ELF-1 (cell line): ENCODE results near the gene ZBTB8OS.
"Not testable (repeated sequence)": the region's sequence is repeated elsewhere in the genome, so short reads cannot be mapped to it uniquely, and the experiment has no call there.

Source experiments
- DNase-seq: peaks from one replicate; pipeline ENCODE4 v3.0.0-alpha.2; 2016; ENCODE audit warnings: low read depth, low spot score

Gene ZBTB8OS

DNA sequence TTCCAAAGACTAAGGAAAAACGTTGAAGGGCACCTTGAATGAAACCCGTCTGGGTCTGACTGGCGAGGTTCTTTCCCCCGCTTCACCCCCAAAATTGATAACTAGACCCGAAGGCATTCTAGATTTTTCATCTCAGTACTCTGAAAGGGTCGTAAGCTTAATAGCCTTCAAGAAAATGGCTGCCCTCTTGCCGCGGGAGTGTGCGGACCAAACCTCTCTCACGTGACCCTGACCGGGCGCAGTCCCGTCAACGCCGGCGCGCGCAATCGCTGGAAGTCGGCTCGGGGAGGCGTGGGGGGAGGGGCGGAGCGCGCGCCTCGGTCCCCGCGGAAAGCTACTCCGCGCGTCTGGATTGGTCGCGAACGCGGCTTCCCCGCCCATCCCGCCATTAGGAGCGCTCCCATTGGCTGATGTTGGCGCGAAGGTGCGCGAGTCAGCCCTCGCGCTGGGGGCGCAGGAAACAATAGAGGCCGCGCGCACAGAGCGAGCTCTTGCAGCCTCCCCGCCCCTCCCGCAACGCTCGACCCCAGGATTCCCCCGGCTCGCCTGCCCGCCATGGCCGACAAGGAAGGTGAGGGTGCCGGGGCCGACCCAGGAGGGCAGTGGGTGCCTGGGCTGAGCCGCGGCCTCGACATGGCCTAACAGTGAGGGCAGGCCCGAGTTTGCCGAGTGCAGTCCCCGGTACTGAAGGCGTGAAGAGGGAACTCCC, 556 bp upstream of the ZBTB8OS start, which contains the start of gene RBBP4:
Gene RBBP4, plus strand, starts transcription at position 457 of the 709 bp plus-strand sequence. Its CDS starts 99 bp downstream, at position 556.
- peak; percentile 99 for DNase-seq

DNA sequence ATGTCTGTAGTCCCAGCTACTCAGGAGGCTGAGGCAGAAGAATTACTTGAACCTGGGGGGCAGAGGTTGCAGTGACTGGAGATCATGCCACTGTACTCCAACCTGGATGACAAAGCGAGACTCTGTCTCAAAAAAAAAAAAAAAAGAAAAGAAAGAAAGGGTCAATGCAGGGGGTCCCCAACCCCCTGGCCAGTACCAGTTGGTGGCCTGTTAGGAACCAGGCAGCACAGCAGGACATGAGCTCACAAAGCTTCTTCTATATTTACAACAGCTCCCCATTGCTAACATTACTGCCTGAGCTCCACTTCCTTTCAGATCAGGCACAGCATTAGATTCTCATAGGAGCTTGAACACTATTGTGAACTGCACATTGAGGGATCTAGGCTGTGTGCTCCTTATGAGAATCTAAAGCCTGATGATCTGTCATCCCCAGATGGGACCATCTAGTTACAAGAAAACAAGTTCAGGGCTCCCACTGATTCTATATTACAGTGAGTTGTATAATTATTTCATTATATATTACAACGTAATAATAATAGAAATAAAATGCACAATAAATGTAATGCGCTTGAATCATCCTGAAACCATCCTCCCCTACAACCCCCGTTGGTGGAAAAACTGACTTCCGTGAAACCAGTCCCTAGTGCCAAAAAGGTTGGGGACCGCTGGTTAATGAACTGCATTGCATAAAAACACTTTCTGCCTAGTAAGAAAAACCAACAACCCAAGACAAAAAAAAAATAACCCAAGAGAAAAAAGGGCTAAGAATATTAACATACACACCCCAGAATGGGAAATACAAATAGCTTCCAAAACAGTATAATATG, 2.8 kb downstream of the ZBTB8OS start:
- DNase-seq = no peak

DNA sequence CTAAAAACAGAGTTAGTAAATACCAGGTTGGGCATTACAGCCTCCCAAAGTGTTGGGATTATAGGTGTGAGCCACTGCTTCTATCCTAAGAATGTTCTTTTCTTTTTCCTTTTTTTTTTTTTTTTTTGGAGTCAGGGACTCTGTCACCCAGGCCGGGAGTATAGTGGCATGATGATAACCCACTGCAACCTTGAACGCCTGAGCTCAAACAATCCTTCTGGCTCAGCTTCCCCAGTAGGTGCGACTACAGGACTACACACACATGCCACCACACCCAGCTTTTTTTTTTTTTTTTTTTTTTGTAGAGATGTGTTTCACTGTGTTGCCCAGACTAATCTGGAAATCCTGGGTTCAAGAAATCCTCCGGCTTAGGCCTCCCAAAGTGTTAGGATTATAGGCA, 5.9 kb downstream of the ZBTB8OS start:
- DNase-seq = no peak

DNA sequence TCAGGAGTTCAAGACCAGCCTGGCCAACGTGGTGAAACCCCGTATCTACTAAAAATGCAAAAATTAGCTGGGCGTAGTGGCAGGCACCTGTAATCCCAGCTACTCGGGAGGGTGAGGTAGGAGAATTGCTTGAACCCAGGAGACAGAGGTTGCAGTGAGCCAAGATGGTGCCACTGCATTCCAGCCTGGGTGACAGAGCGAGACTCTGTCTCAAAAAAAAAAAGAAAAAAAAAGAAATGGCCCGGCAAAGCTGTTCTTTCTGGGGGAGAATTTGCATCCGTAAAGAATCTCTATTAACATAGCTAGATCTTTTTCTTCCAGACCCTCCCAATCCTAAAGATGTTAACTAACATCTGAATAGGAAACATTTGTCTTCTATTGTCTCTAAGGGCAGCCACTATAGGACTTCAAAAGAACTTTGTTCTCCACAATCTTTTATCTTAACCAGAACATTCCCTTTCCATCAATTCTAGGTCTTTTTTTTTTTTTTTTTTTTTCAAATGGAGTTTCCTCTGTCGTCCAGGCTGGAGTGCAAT, 8.0 kb downstream of the ZBTB8OS start:
- DNase-seq = peak; percentile 42

DNA sequence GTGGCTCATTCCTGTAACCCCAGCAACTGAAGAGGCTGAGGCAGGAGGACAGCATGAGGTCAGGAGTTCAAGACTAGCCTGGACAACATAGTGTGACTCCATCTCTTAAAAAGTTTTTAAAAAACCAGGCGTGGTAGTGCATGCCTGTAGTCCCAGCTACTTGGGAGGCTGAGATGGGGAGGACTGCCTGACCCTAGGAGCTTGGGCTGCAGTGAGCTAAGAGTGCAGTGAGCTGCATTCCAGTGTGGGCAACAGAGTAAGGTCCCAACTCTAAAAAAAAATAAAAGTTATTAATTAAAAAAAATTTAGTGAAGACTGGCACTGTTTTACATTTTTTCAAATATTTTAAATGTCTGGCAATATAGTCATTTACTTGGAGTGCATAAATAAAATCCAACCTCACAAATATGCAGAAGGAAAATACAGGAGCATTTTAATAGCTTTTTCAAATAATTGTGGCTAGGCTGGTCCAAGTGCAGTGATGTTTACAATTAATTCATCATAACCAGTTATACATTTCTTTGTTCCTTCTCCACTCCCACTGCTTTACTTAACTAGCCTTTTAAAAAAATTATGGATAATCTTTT, 10.8 kb downstream of the ZBTB8OS start:
- no peak for DNase-seq

DNA sequence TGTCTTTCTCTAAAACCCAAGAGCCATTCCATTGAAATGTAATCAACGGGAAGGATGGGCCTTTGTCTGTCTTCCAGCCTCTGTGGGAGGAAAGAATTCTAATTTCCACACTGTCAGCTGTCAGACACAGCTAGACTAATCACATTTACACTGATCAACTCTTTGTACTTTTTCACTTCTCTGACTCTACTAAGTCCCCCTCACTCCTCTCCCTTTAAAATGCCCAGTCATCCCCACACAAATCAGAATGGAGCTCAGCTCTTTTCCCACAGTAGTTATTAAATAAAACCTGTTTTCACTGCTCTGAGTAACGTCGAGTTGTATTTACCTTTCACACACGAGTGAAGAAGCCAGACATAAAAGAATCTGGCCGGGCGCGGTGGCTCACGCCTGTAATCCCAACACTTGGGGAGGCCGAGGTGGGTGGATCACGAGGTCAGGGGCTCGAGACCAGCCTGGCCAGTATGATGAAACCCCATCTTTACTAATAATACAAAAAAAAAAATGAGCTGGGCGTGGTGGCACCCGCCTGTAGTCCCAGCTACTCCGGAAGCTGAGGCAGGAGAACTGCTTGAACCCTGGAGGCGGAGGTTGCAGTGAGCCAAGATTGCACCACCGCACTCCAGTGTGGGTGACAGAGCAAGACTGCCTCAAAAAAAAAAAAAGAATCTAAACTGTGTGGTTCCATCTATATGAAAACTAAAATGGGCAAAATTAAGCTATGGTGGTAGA, 13.3 kb downstream of the ZBTB8OS start:
- DNase-seq = no peak

DNA sequence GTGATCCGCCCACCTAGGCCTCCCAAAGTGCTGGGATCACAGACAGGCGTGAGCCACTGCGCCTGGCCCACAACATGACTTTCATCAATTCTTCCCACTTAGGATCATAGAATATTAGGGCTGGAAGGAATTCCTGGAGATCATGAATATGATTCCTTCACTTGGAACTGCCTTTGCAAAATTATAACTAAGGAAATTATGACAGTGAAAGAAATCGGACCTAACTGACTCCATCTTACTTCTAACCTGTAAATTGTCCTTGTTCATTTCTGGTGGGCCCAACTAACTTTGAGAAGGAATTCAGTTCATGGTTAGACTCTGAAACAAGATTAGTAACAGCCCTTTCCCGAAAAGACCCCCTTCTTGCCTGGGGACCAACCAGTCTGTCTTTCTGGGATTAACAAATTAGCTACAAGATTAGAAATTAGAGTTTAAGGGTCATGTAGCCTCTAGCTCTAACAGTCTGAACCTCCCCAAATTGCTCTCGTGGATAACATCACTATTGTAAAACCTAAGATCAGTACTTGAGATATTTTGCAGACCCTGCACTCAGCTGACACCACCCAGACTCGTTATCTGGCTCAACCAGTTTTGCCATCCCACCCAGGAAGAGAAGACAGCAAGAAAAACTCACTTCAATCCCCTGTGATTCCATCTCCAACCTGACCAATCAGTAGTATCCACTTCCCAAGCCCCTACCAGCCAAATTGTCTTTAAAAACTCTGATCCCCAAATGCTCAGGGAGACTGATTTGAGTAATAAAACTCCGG, 14.7 kb downstream of the ZBTB8OS start:
- peak; percentile 51 for DNase-seq

DNA sequence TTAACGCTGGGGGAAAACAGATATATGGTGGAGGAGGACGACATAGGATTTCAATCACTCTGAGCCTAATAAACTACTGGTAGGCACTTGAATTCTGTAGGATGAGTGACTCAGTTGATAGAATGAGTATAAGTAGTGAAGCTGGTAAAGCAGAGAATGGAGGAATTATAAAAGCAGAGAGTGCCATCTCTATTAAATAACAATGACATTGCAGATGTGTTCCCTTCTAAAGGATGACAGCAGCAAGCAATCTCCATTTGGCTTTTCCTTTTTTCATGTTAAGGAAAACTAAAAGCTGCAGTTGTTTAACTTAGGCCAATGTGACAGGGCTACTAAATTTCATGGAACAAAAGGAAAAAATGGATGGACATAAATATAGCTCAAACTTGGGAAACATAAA, 17.5 kb downstream of the ZBTB8OS start:
- DNase-seq = no peak

DNA sequence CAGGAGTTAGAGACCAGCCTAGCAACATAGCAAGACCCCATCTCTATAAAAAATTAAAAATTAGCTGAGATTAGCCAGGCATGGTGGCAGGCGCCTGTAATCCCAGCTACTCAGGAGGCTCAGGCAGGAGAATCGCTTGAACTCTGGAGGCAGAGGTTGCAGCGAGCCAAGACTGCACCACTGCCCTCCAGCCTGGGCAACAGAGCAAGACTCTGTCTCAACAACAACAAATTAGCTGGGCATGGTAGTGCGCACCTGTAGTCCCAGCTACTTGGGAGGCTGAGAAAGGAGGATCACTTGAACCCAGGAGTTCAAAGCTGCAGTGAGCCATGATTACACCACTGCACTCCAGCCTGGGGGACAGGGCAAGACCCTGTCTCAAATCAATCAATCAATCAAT, 20.2 kb downstream of the ZBTB8OS start:
- not testable (repeated sequence) for DNase-seq

DNA sequence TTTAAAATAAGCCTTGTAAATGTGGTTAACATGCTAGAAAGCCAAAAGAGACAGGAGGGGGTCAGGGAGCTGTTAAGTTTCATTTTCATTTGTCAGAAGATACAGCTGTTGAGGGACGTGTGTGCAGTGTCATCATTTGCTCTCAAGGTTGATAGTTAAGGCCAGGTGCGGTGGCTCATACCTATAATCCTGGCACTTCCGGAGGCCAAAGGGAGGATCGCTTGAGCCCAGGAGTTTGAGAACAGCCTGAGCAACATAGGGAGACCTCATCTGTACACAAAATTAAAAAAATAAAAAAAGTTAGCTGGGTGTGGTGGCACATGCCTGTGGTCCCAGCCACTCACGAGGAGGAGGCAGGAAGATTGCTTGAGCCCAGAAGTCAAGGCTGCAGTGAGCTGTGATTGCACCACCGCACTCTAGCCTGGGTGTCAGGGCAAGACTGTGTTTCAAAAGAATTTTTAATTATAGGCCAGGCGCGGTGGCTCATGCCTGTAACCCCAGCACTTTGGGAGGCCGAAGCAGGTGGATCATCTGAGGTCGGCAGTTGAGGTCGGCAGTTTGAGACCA, 22.7 kb downstream of the ZBTB8OS start:
- DNase-seq = no peak

DNA sequence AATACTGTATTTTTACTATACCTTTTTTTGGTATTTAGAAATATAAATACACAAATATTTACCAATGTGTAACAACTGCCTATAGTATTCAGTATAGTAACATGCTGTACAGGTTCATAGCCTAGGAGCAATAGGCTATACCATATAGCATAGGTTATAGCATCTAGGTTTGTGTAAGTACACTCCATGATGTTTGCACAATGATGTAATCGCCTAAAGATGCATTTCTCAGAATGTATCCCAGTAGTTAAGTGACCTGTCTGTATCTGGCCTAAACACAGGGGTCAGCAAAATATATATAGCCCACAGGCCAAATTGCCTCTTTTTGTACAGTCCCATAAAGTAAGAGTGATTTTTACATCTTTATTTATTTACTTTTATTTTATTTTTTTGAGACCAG, 24.2 kb downstream of the ZBTB8OS start:
- no peak for DNase-seq

DNA sequence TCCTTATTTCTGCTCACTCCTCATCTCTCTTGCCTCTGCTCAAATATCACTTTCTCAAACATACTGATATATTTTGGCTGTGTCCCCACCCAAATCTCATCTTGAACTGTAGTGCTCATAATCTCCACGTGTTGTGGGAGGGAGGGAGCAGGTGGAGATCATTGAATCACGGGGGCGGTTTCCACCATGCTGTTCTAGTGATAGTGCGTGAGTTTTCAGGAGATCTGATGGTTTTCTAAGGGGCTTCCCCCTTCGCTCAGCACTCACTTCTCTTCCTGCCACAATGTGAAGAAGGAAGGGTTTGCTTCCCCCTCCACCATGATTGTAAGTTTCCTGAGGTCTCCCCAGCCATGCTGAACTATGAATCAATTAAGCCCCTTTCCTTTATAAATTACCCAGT, 26.6 kb downstream of the ZBTB8OS start:
- no peak for DNase-seq

DNA sequence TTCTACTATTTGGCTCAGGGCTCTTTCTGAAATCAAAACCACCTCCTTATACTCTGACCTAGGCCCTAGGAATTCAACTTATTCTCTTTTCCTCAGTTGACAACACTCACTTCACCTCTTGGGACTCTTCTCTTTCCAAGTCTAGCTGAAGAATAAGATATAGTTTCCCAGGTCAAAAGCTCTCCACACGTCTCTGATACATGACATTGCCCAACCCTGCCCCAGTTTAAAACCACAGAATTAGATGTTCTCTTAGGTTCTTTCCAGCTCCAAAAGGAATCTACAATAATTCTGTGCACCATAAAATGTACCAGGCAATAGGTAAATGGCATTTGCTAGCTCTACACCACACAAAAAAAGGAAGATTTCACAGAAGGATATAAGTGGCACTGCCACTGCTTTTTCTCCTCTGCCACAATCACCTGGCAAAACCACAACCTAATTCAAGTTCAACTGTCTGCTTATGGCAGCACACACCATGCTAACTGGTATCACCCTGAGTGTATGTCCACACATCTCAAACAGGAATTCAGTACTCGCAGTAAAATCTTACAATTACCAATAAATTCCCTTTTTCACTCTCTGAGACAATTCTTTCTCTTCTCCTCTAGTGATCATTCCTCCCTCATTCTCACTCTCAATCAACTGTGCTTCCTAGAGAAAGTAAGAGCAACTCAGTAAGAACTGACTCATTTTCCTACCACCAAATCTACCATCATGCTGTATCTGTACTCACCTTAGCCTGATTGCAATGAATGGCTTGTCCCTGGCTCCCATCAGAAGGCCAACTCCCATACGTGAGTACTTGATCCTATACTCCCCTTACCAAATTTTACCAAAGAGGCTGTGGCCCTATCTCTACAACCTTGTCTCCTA, 27.3 kb downstream of the ZBTB8OS start:
- DNase-seq = no peak

DNA sequence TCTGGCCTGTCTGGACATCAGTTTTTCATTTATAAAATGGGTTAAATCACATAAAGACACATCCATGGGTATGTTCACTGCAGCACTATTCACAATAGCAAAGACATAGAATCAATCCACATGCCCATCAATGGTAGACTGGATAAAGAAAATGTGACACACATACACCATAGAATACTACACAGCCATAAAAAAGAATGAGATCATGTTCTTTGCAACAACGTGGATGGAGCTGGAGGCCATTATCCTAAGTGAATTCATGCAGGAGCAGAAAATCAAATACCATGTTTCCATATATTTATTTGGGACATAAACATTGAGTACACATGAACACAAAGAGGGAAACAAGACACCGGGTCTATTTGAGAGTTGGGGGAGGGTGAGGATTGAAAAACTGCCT, 28.1 kb downstream of the ZBTB8OS start:
- DNase-seq = no peak

DNA sequence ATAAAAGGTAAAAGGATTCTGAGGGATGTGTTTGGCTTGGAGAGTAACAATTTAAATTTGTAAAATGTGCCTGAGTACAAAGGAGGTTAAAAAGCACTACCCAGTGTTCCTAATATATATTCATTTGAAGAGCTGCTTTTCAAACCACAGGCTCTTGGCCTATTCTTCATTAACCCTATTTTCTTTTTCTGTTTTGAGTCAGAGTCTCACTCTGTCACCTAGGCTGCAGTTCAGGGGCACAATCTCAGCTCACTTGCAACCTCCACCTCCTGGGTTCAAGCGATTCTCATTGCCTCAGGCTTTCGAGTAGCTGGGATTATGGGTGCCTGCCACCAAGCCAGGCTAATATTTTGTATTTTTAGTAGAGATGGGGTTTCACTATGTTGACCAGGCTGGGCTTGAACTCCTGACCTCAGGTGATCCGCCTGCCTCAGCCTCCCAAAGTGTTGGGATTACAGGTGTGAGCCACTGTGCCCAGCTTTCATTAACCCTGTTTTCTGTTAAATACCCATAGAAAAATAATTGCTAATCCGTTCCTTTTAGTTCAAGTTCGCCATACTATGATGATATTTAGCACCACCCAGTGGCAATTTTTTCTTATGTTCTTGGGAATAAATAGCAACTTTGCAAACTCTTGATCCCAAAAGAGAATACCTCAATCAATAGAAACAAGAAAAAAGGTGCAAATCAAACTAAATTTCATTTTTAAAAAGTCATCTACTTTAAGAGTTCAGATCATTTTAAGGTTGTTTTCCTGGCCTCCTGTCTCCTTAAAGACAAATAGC, 30.5 kb downstream of the ZBTB8OS start:
- no peak for DNase-seq

DNA sequence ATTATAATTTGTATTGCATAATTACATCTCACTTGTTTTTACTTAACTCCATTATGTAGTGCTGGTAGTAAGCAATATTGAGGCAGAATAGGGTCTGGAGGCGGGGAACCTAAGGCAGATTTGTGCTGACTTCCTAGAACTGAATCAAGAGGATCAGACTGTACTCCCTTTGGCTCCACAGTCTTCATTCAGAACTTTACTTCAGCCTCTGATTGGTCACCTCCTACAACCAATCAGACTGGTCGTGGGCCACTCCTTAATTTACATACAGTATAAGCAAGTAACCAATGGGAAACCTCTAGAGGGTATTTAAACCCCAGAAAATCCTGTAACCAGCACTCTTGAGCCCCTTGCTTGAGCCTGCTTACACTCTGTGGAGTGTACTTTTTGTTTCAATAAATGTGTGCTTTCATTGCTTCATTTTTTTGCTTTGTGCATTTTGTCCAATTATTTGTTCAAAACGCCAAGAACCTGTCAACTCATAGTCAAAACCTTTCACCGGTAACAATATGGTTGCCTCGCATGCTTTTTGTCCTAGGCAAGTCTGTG, 31.6 kb downstream of the ZBTB8OS start:
- no peak for DNase-seq

DNA sequence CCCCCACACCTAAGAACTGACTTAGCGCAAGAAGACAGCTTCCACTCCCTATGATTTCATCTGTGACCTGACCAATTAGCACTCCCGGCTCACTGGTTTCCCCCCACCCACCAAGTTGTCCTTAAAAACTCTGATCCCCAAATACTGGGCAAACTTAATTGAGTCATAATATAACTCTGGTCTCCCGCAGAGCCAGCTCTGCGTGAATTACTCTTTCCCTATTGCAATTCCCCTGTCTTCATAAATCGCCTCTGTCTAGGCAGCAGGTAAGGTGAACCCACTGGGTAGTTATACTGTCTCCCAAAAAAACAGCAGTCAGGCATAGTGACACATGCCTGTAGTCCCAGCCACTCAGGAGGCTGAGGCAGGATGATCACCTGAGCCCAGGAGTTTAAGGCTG, 36.9 kb downstream of the ZBTB8OS start:
- no peak for DNase-seq

DNA sequence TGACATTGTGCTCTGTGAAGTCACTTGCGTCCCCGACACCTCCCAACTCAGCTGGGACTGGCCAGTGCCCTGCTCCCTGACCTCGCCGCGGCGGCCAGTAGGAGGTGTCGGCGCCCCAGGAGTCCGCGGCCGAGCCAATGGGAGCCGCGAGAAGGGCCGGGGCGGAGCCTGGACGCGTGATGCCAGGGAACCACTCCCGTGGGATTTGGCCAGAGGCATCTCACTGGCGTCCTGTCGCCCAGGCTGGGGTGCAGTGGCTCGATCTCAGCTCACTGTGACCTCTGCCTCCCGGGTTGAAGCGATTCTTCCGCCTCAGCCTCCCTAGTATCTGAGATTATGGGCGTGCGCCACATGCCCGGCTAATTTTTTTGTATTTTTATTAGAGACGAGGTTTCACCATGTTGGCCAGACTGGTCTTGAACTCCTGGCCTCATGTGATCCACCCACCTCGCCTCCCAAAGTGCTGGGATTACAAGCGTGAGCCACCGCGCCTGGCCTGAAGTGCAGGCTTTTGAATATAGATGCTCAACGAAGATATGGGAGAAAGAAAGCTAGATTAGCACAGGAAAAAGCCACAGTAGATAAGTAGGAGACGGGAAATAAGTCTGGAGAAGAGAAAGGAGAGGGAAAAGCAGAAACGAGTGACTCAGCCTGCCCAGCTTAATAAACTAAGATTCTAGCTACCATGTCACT, 38.0 kb downstream of the ZBTB8OS start:
- DNase-seq = peak; percentile 93
